ENCODE measurements around the gene SKAP1. TPM values are rescaled to one million over a fixed set of nuclear protein-coding genes. Genes with fewer than 3 reads are reported as not detected.

Gene SKAP1
- total and polyA plus RNA-seq, 4 donors, result 1.4 to 4.9 (median 2.5) TPM

GRCh38 chr17:48134912-48135480 lies 295.0 kb downstream of the SKAP1 start:
- Histone ChIP-seq H3K4me1 (ENCODE audit: control insufficient read depth in 5 of 5, insufficient read depth in 5 of 5, low read length in 5 of 5) (no peaks in the 10 kb centered on the region), H3K27ac (ENCODE audit: low read depth in 1 of 2, low read length in 1 of 2) (no peak overlapping the region), H3K9ac (ENCODE audit: insufficient read depth in 1 of 2, low read length in 2 of 2) (no peak overlapping the region), H3K4me3 (no peak overlapping the region), H3K27me3 (ENCODE audit: control insufficient read depth in 3 of 3, insufficient read depth in 3 of 3, low read length in 2 of 3) (no peaks in the 10 kb centered on the region), H3K9me3 (ENCODE audit: control insufficient read depth in 4 of 4, insufficient read depth in 3 of 4, low read length in 3 of 4) (no peaks in the 10 kb centered on the region), H3K36me3 (ENCODE audit: control insufficient read depth in 4 of 4, insufficient read depth in 4 of 4, low read length in 4 of 4) (no peaks in the 10 kb centered on the region)
- no peak for ATAC-seq (ENCODE audit: insufficient read depth, low FRiP score)
- 86 to 95% methylated on average over 3 of the region's 3 CpGs for WGBS, 2 donors
- no peak for TF ChIP-seq CTCF (IDR thresholded peaks at IDR 0.05; ENCODE audit: control extremely low read depth, extremely low read depth)
- DNase-seq, result no peak

- no peak for DNase-seq
- WGBS, 2 donors, result 87 to 88% methylated on average over 5 of the region's 5 CpGs
- Histone ChIP-seq H3K4me3 (no peak overlapping the region), H3K9me3 (ENCODE audit: control insufficient read depth in 4 of 4, insufficient read depth in 3 of 4, low read length in 3 of 4) (no peaks in the 10 kb centered on the region), H3K9ac (ENCODE audit: insufficient read depth in 1 of 2, low read length in 2 of 2) (no peak overlapping the region), H3K36me3 (ENCODE audit: control insufficient read depth in 4 of 4, insufficient read depth in 4 of 4, low read length in 4 of 4) (no peaks in the 10 kb centered on the region), H3K4me1 (ENCODE audit: control insufficient read depth in 5 of 5, insufficient read depth in 5 of 5, low read length in 5 of 5) (no peaks in the 10 kb centered on the region), H3K27ac (ENCODE audit: low read depth in 1 of 2, low read length in 1 of 2) (no peak overlapping the region), H3K27me3 (ENCODE audit: control insufficient read depth in 3 of 3, insufficient read depth in 3 of 3, low read length in 2 of 3) (no peaks in the 10 kb centered on the region)
- TF ChIP-seq CTCF (IDR thresholded peaks at IDR 0.05; ENCODE audit: control extremely low read depth, extremely low read depth), result no peak
- ATAC-seq (ENCODE audit: insufficient read depth, low FRiP score), result no peak
Observed at GRCh38 chr17:48132385-48132784, 297.6 kb downstream of the SKAP1 start.

GRCh38 chr17:48131216-48131824 lies 298.7 kb downstream of the SKAP1 start:
- TF ChIP-seq CTCF (IDR thresholded peaks at IDR 0.05; ENCODE audit: control extremely low read depth, extremely low read depth), result peak; percentile 88
- no peak for ATAC-seq (ENCODE audit: insufficient read depth, low FRiP score)
- Histone ChIP-seq H3K4me3 (no peak overlapping the region), H3K27ac (ENCODE audit: low read depth in 1 of 2, low read length in 1 of 2) (no peak overlapping the region), H3K9ac (ENCODE audit: insufficient read depth in 1 of 2, low read length in 2 of 2) (no peak overlapping the region), H3K4me1 (ENCODE audit: control insufficient read depth in 5 of 5, insufficient read depth in 5 of 5, low read length in 5 of 5) (no peaks in the 10 kb centered on the region), H3K9me3 (ENCODE audit: control insufficient read depth in 4 of 4, insufficient read depth in 3 of 4, low read length in 3 of 4) (no peaks in the 10 kb centered on the region), H3K27me3 (ENCODE audit: control insufficient read depth in 3 of 3, insufficient read depth in 3 of 3, low read length in 2 of 3) (no peaks in the 10 kb centered on the region), H3K36me3 (ENCODE audit: control insufficient read depth in 4 of 4, insufficient read depth in 4 of 4, low read length in 4 of 4) (peaks cover 0 to 4% (median 0%) of the 10 kb centered on the region in 4 donors)
- 51 to 52% methylated on average over 3 to 4 of the region's 4 CpGs for WGBS, 2 donors
- DNase-seq, result peak; percentile 69 to 86 (median 83)
